ENCODE measurements around the gene B3GAT2. TPM values are rescaled to one million over a fixed set of nuclear protein-coding genes. Genes with fewer than 3 reads are reported as not detected.

B3GAT2 gene
- total RNA-seq, 1 experiment from 2014 or later, result 0.11 TPM

- TF ChIP-seq CTCF (IDR thresholded peaks at IDR 0.05; ENCODE audit: insufficient read depth in 1 of 2, low read depth in 1 of 2, low read length in 1 of 2, severe bottlenecking in 1 of 2, unreplicated experiment in 1 of 2), result no peak
These were observed 115.7 kb downstream of the B3GAT2 start for GRCh38 chr6:70841112-70841511.

GRCh38 chr6:70839286-70840266 is 117.3 kb downstream of the B3GAT2 start:
- no peak for DNase-seq
- POLR2A ChIA-PET, result no interaction called here
- H3K9me3 ChIP-seq, result no peaks in the 10 kb centered on the region
- CTCF ChIA-PET, result no interaction called here
- Mint-ChIP-seq H3K36me3 (ENCODE audit: insufficient read depth, unreplicated experiment) (no peaks in the 10 kb centered on the region), H3K4me1 (ENCODE audit: low read depth, unreplicated experiment) (peaks cover 7% of the 10 kb centered on the region), H3K4me3 (ENCODE audit: unreplicated experiment) (no peak overlapping the region), H3K9me3 (ENCODE audit: unreplicated experiment) (no peaks in the 10 kb centered on the region), H3K27ac (ENCODE audit: unreplicated experiment) (no peak overlapping the region), H3K27me3 (ENCODE audit: insufficient read depth, unreplicated experiment) (no peaks in the 10 kb centered on the region)
- no peak overlapping the region for H3K4me3 ChIP-seq (ENCODE audit: low read depth, low read length)
- no peaks in the 10 kb centered on the region for H3K4me1 ChIP-seq
- H3K36me3 ChIP-seq (ENCODE audit: control insufficient read depth, insufficient read depth, low read length), result no peaks in the 10 kb centered on the region
- no peaks in the 10 kb centered on the region for H3K27me3 ChIP-seq (replicated peaks; ENCODE audit: control insufficient read depth, insufficient read depth, low read length)
- no peak for TF ChIP-seq CTCF (IDR thresholded peaks at IDR 0.05; ENCODE audit: insufficient read depth in 1 of 2, low read depth in 1 of 2, low read length in 1 of 2, severe bottlenecking in 1 of 2, unreplicated experiment in 1 of 2)
- intact Hi-C loops (cut with micrococcal nuclease; ENCODE audit: unreplicated experiment), result no loop called here
- BruUV-seq (replicated peaks), result no TSS peak

More at GRCh38 chr6:70841112-70841511, 115.7 kb downstream of the B3GAT2 start:
- Histone ChIP-seq H3K4me1 (no peaks in the 10 kb centered on the region), H3K9me3 (no peaks in the 10 kb centered on the region), H3K4me3 (ENCODE audit: low read depth, low read length) (no peak overlapping the region), H3K36me3 (ENCODE audit: control insufficient read depth, insufficient read depth, low read length) (no peaks in the 10 kb centered on the region), H3K27me3 (replicated peaks; ENCODE audit: control insufficient read depth, insufficient read depth, low read length) (no peaks in the 10 kb centered on the region)
- DNase-seq, result no peak
- no peaks in the 10 kb centered on the region for H3K27me3 Mint-ChIP-seq (ENCODE audit: insufficient read depth, unreplicated experiment)
- BruUV-seq (replicated peaks), result no TSS peak
- CTCF ChIA-PET, result no interaction called here
- POLR2A ChIA-PET, result no interaction called here
- H3K36me3 Mint-ChIP-seq (ENCODE audit: insufficient read depth, unreplicated experiment), result no peaks in the 10 kb centered on the region
- peaks cover 7% of the 10 kb centered on the region for H3K4me1 Mint-ChIP-seq (ENCODE audit: low read depth, unreplicated experiment)
- no peaks in the 10 kb centered on the region for H3K9me3 Mint-ChIP-seq (ENCODE audit: unreplicated experiment)
- intact Hi-C loops (cut with micrococcal nuclease; ENCODE audit: unreplicated experiment), result no loop called here
- H3K27ac Mint-ChIP-seq (ENCODE audit: unreplicated experiment), result no peak overlapping the region
- no peak overlapping the region for H3K4me3 Mint-ChIP-seq (ENCODE audit: unreplicated experiment)

- H3K27me3 Mint-ChIP-seq (ENCODE audit: insufficient read depth, unreplicated experiment), result no peaks in the 10 kb centered on the region
- no peak for DNase-seq
- Histone ChIP-seq H3K36me3 (ENCODE audit: control insufficient read depth, insufficient read depth, low read length) (no peaks in the 10 kb centered on the region), H3K9me3 (no peaks in the 10 kb centered on the region), H3K27me3 (replicated peaks; ENCODE audit: control insufficient read depth, insufficient read depth, low read length) (no peaks in the 10 kb centered on the region), H3K4me3 (ENCODE audit: low read depth, low read length) (no peak overlapping the region), H3K4me1 (no peaks in the 10 kb centered on the region)
- no TSS peak for BruUV-seq (replicated peaks)
- intact Hi-C loops (cut with micrococcal nuclease; ENCODE audit: unreplicated experiment), result no loop called here
- H3K4me3 Mint-ChIP-seq (ENCODE audit: unreplicated experiment), result no peak overlapping the region
- H3K9me3 Mint-ChIP-seq (ENCODE audit: unreplicated experiment), result no peaks in the 10 kb centered on the region
- H3K27ac Mint-ChIP-seq (ENCODE audit: unreplicated experiment), result no peak overlapping the region
- CTCF ChIA-PET, result no interaction called here
- peaks cover 7% of the 10 kb centered on the region for H3K4me1 Mint-ChIP-seq (ENCODE audit: low read depth, unreplicated experiment)
- no peak for TF ChIP-seq CTCF (IDR thresholded peaks at IDR 0.05; ENCODE audit: insufficient read depth in 1 of 2, low read depth in 1 of 2, low read length in 1 of 2, severe bottlenecking in 1 of 2, unreplicated experiment in 1 of 2)
- no peaks in the 10 kb centered on the region for H3K36me3 Mint-ChIP-seq (ENCODE audit: insufficient read depth, unreplicated experiment)
- POLR2A ChIA-PET, result no interaction called here
These were observed 118.0 kb downstream of the B3GAT2 start for GRCh38 chr6:70838907-70839285.
